Body of pancreas (tissue), 4 donors: ENCODE results near the gene DYSF.

Source experiments
- POLR2A ChIP-seq, 3 donors: fragments of 450-650 bp; IDR thresholded peaks; one replicate each; pipeline ENCODE4 v1.6.1; 2016; ENCODE audit warnings: antibody characterized with exemption in 3 of 3, mild to moderate bottlenecking in 2 of 3
- TF ChIP-seq, protein P1 (sequence below), 7 experiments: fragments of 450-650 bp in 4 of 7; fragments of 200-600 bp in 3 of 7; sonication (generic) in 3 of 7; IDR thresholded peaks; one replicate each; pipeline ENCODE4 v1.5.1; 2016 to 2019; ENCODE audit warnings: antibody characterized with exemption in 7 of 7

DNA sequence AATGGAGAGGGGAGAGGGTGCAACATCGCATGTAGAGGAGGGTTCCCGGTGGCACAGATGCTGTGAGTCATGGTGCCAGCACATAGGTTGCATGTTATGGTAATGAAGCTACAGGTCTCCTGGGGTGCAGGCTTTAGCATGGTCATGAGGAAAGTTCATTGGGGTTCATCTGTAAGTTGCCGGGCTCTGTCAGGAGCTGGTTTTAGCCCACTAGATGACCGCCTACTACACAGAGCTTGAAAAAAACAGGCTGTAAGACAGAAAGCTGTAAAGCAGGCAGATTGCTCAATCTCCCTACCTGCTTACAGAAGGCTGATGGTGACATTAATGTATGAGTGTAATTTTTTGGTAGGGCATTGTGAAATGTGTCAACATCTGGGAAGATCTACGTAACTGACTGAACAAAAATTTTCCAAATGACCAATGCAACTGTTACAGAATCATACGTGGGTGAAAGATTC, 23.9 kb downstream of the DYSF start:
- TF ChIP-seq, protein P1, sequence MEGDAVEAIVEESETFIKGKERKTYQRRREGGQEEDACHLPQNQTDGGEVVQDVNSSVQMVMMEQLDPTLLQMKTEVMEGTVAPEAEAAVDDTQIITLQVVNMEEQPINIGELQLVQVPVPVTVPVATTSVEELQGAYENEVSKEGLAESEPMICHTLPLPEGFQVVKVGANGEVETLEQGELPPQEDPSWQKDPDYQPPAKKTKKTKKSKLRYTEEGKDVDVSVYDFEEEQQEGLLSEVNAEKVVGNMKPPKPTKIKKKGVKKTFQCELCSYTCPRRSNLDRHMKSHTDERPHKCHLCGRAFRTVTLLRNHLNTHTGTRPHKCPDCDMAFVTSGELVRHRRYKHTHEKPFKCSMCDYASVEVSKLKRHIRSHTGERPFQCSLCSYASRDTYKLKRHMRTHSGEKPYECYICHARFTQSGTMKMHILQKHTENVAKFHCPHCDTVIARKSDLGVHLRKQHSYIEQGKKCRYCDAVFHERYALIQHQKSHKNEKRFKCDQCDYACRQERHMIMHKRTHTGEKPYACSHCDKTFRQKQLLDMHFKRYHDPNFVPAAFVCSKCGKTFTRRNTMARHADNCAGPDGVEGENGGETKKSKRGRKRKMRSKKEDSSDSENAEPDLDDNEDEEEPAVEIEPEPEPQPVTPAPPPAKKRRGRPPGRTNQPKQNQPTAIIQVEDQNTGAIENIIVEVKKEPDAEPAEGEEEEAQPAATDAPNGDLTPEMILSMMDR (IDR thresholded peaks at IDR 0.05) = no peak
- no peak for TF ChIP-seq POLR2A (IDR thresholded peaks at IDR 0.05)
